HG03135 (cell line): Measurements from ENCODE around the gene CPEB4.

ENCODE experiments used
- ATAC-seq: cut with Tn5 transposase; IDR thresholded peaks from one replicate; pipeline ENCODE4 v1.9.1; 2021; ENCODE audit warnings: mild to moderate bottlenecking, moderate library complexity; ENCODE audit not compliant: unreplicated experiment

The CPEB4 gene

GRCh38 chr5:173858670-173859407 is 29.3 kb upstream of the CPEB4 start:
- ATAC-seq: no peak

- no peak for ATAC-seq
Measured at GRCh38 chr5:173859408-173860159, 28.6 kb upstream of the CPEB4 start.

GRCh38 chr5:173862047-173862477 is 26.1 kb upstream of the CPEB4 start:
- ATAC-seq: no peak

GRCh38 chr5:173863359-173863758 is 24.8 kb upstream of the CPEB4 start:
- ATAC-seq: no peak

- ATAC-seq: no peak
Measured at GRCh38 chr5:173864126-173865050, 23.8 kb upstream of the CPEB4 start.

GRCh38 chr5:173866243-173866857 is 21.8 kb upstream of the CPEB4 start:
- ATAC-seq: no peak

- ATAC-seq: no peak
Measured at GRCh38 chr5:173866858-173867679, 21.1 kb upstream of the CPEB4 start.

- ATAC-seq: no peak
Measured at GRCh38 chr5:173868096-173868880, 19.9 kb upstream of the CPEB4 start.

- ATAC-seq: no peak
Measured at GRCh38 chr5:173869316-173869715, 18.8 kb upstream of the CPEB4 start.

- ATAC-seq: no peak
Measured at GRCh38 chr5:173872957-173873305, 15.2 kb upstream of the CPEB4 start.

GRCh38 chr5:173873306-173873922 is 14.7 kb upstream of the CPEB4 start:
- ATAC-seq: no peak

- no peak for ATAC-seq
Measured at GRCh38 chr5:173875189-173875588, 13.0 kb upstream of the CPEB4 start.

- no peak for ATAC-seq
Measured at GRCh38 chr5:173878224-173878967, 9.8 kb upstream of the CPEB4 start.

- ATAC-seq: no peak
Measured at GRCh38 chr5:173880306-173880985, 7.7 kb upstream of the CPEB4 start.

GRCh38 chr5:173881811-173882575 is 6.2 kb upstream of the CPEB4 start:
- ATAC-seq: no peak

- no peak for ATAC-seq
Measured at GRCh38 chr5:173882632-173883031, 5.5 kb upstream of the CPEB4 start.
